ENCODE results near the gene EEPD1. TPM values are rescaled to one million over a fixed set of nuclear protein-coding genes. Genes with fewer than 3 reads are reported as not detected.

EEPD1 gene
- total RNA-seq, 1 experiment from 2014 or later = 7.8 TPM

DNA sequence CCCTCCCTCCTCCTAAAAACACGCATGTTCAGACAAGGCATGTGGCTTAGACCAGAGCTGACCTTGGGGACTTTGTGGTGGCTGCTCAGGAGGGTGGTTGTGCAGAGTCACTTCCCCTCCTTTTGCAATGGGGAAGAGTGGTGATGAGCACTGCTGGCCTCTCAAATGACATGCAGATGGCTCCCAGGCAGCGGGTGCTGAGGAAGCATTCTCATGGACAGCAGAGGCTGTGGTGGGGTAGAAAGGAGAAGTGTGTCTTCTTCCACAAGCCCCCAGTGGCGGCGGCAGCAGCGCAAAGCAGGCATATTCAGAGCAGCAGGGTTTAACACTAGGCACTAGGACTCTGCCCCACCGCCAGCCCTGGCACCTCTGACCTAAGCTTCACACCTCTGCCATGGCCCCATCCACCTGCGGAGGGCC is 130.7 kb downstream of the EEPD1 start:
- no peaks in the 10 kb centered on the region; the same call in 1 of the 2 replicates for H3K27me3 Mint-ChIP-seq (ENCODE audit: low read depth)
- POLR2A ChIA-PET = interaction anchor here (0.7 kb wide), 1 partner anchor 69 kb away, joined by 3 read pairs; no protein-coding TSS in a partner anchor
- H3K27ac Mint-ChIP-seq = peak overlapping the region; percentile 76
- CTCF ChIA-PET = interaction anchor here (0.6 to 2.1 kb wide), 12 partner anchors 17 to 263 kb away, joined by 3 to 13 read pairs (median 4); no protein-coding TSS in a partner anchor
- H3K4me1 Mint-ChIP-seq = peaks cover 76% of the 10 kb centered on the region
- ATAC-seq (no peak), DNase-seq (ENCODE audit: low spot score) (no peak)
- H3K4me3 Mint-ChIP-seq = no peak overlapping the region
- H3K36me3 Mint-ChIP-seq = peaks cover 9% of the 10 kb centered on the region
- no peak for TF ChIP-seq ZNF396 (CRISPR knock-in tag; IDR thresholded peaks at IDR 0.05; ENCODE audit: borderline replicate concordance)
- TF ChIP-seq KAT7 (CRISPR knock-in tag; IDR thresholded peaks at IDR 0.05; ENCODE audit: borderline replicate concordance) = no peak
- TF ChIP-seq ZNF671 (CRISPR knock-in tag; IDR thresholded peaks at IDR 0.05) = no peak
- TF ChIP-seq NFATC4 (CRISPR knock-in tag; IDR thresholded peaks at IDR 0.05) = no peak
- no peak for TF ChIP-seq SMAD3 (CRISPR knock-in tag; IDR thresholded peaks at IDR 0.05; ENCODE audit: borderline replicate concordance)
- TF ChIP-seq HMGA2 (CRISPR knock-in tag; IDR thresholded peaks at IDR 0.05) = no peak
- TF ChIP-seq FOXJ3 (CRISPR knock-in tag; IDR thresholded peaks at IDR 0.05; ENCODE audit: borderline replicate concordance) = no peak
- no peak for TF ChIP-seq IRF2 (CRISPR knock-in tag; IDR thresholded peaks at IDR 0.05; ENCODE audit: borderline replicate concordance, low read depth)
- no peak for TF ChIP-seq TCF7 (CRISPR knock-in tag; IDR thresholded peaks at IDR 0.05; ENCODE audit: low read depth)
- TF ChIP-seq, protein P1, sequence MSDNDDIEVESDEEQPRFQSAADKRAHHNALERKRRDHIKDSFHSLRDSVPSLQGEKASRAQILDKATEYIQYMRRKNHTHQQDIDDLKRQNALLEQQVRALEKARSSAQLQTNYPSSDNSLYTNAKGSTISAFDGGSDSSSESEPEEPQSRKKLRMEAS (CRISPR knock-in tag; IDR thresholded peaks at IDR 0.05) = no peak
- TF ChIP-seq RELA (CRISPR knock-in tag; IDR thresholded peaks at IDR 0.05; ENCODE audit: borderline replicate concordance) = no peak
- no peak for TF ChIP-seq USF2 (CRISPR knock-in tag; IDR thresholded peaks at IDR 0.05)
- no peak for TF ChIP-seq MYBL2 (CRISPR knock-in tag; IDR thresholded peaks at IDR 0.05)
- no peak for TF ChIP-seq ETV6 (CRISPR knock-in tag; IDR thresholded peaks at IDR 0.05)
- TF ChIP-seq GTF2I (CRISPR knock-in tag; conservative IDR thresholded peaks at IDR 0.05) = no peak
- TF ChIP-seq NFE2L1 (CRISPR knock-in tag; IDR thresholded peaks at IDR 0.05) = no peak
- TF ChIP-seq, protein P2, sequence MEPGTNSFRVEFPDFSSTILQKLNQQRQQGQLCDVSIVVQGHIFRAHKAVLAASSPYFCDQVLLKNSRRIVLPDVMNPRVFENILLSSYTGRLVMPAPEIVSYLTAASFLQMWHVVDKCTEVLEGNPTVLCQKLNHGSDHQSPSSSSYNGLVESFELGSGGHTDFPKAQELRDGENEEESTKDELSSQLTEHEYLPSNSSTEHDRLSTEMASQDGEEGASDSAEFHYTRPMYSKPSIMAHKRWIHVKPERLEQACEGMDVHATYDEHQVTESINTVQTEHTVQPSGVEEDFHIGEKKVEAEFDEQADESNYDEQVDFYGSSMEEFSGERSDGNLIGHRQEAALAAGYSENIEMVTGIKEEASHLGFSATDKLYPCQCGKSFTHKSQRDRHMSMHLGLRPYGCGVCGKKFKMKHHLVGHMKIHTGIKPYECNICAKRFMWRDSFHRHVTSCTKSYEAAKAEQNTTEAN (CRISPR knock-in tag; IDR thresholded peaks at IDR 0.05) = no peak
- no peak for TF ChIP-seq GRHL2 (CRISPR knock-in tag; IDR thresholded peaks at IDR 0.05; ENCODE audit: insufficient replicate concordance, severe bottlenecking)
- no peak for TF ChIP-seq NR1H2 (CRISPR knock-in tag; IDR thresholded peaks at IDR 0.05)
- TF ChIP-seq SOX15 (CRISPR knock-in tag; IDR thresholded peaks at IDR 0.05) = no peak
- no peaks in the 10 kb centered on the region for H3K9me3 Mint-ChIP-seq

DNA sequence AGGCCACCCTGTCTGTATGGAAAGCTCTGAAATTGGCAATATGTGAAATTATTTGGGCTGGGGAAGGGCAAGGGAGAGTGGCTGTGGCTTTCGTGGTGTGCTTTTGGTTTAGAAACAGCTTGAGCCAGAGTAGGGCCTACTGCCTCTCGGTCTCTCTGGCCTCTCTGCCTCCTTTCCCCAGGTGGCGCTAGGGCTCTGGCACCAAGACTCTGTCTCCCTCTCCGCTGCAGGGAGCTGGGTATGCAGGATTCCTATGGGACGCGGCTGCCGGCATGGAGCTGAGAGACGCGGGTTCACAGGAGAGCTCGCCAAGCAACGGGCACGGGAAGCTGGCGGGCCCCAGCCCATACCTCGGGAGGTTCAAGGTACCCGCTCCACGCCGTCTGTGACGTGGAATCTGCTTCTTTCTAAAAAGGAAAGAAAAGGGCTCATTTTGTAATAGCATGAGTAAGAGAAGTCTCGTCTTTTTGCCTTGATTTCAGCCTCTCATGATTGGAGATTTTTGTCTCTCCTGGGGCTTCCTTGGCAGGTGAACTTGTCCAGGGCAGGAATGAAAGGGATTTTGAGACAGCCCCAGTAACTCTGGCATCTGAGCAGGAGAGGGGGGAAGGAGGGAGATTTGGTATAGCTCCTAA is 131.5 kb downstream of the EEPD1 start:
- TF ChIP-seq, protein P3, sequence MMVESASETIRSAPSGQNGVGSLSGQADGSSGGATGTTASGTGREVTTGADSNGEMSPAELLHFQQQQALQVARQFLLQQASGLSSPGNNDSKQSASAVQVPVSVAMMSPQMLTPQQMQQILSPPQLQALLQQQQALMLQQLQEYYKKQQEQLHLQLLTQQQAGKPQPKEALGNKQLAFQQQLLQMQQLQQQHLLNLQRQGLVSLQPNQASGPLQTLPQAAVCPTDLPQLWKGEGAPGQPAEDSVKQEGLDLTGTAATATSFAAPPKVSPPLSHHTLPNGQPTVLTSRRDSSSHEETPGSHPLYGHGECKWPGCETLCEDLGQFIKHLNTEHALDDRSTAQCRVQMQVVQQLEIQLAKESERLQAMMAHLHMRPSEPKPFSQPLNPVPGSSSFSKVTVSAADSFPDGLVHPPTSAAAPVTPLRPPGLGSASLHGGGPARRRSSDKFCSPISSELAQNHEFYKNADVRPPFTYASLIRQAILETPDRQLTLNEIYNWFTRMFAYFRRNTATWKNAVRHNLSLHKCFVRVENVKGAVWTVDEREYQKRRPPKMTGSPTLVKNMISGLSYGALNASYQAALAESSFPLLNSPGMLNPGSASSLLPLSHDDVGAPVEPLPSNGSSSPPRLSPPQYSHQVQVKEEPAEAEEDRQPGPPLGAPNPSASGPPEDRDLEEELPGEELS (CRISPR knock-in tag; IDR thresholded peaks at IDR 0.05) = no peak
- TF ChIP-seq SMAD4 (CRISPR knock-in tag; IDR thresholded peaks at IDR 0.05) (no peak), FOXK1 (CRISPR knock-in tag; IDR thresholded peaks at IDR 0.05) (no peak)
- TF ChIP-seq, protein P4, sequence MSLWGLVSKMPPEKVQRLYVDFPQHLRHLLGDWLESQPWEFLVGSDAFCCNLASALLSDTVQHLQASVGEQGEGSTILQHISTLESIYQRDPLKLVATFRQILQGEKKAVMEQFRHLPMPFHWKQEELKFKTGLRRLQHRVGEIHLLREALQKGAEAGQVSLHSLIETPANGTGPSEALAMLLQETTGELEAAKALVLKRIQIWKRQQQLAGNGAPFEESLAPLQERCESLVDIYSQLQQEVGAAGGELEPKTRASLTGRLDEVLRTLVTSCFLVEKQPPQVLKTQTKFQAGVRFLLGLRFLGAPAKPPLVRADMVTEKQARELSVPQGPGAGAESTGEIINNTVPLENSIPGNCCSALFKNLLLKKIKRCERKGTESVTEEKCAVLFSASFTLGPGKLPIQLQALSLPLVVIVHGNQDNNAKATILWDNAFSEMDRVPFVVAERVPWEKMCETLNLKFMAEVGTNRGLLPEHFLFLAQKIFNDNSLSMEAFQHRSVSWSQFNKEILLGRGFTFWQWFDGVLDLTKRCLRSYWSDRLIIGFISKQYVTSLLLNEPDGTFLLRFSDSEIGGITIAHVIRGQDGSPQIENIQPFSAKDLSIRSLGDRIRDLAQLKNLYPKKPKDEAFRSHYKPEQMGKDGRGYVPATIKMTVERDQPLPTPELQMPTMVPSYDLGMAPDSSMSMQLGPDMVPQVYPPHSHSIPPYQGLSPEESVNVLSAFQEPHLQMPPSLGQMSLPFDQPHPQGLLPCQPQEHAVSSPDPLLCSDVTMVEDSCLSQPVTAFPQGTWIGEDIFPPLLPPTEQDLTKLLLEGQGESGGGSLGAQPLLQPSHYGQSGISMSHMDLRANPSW (CRISPR knock-in tag; conservative IDR thresholded peaks at IDR 0.05; ENCODE audit: low read depth) = no peak
- Mint-ChIP-seq H3K4me1 (peaks cover 67% of the 10 kb centered on the region), H3K4me3 (no peak overlapping the region), H3K36me3 (peaks cover 11% of the 10 kb centered on the region), H3K27me3 (ENCODE audit: low read depth) (no peaks in the 10 kb centered on the region), H3K27ac (no peak overlapping the region), H3K9me3 (no peaks in the 10 kb centered on the region)
- ATAC-seq (peak; percentile 18), DNase-seq (ENCODE audit: low spot score) (no peak)
- ChIA-PET CTCF (interaction anchor here (0.6 to 2.1 kb wide), 20 partner anchors 16 to 299 kb away, joined by 3 to 13 read pairs (median 4); a partner anchor contains a TSS), POLR2A (interaction anchor here (0.7 kb wide), 1 partner anchor 70 kb away, joined by 3 read pairs; no protein-coding TSS in a partner anchor)
